ENCODE measurements around the gene TMEM198.

TMEM198 gene

GRCh38 chr2:219509780-219510511 is 33.9 kb upstream of the TMEM198 start:
- peak; percentile 35 to 38 for DNase-seq

DNA sequence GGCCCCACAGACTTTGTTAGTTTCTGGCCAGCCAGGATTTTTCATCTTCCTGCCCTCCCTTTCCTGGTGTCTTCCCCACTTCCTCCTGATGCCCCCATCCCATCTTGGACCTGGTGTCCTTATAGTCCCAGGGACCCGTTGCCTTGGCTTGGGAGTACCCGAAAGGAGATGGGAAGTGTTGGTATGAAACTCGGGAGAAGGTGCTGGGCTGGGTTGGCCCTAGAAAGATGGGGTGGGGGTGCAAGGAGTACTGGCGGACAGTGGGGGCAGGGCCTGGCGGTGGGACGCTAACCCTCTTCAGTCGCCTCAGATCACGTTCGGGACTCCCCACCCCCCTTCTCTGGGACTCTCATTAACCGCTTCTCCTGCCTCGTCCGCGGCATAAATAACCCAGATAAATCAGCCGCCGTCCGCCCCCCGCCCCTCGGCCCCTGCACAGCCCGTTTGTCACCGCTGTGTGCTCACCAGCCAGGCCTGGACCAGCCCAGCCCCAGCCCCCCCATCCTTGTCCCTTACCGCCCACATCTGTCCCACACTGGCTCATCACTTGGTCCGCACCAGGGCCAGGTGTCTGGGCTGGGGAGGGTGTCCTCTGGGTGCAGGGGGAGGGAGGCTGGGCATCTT is 33.2 kb upstream of the TMEM198 start:
- no peak for DNase-seq

- no peak for DNase-seq
Measured at GRCh38 chr2:219511547-219512325, 32.1 kb upstream of the TMEM198 start.

- no peak for DNase-seq
Measured at GRCh38 chr2:219512524-219513216, 31.2 kb upstream of the TMEM198 start.

DNA sequence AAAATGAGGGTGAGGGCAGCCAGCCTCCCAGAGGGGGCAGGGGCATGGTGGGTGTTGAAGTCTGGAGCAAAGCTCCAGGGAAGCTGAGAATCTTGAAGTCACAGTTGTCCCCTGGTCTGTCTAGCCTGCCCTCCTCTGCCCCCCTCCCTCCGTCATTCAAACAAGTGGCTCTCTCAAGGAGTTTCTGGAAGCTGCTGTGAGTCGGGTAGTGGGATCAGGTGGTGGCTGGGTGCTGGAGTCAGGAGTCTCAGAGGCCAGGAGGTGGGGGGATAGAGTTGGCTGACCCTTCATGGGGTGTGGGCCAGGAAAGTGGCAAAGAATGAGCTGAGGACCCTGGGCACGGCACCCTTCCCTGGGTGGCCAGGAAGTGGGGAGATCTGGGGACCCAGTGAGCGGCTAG is 30.0 kb upstream of the TMEM198 start:
- DNase-seq, result no peak

DNA sequence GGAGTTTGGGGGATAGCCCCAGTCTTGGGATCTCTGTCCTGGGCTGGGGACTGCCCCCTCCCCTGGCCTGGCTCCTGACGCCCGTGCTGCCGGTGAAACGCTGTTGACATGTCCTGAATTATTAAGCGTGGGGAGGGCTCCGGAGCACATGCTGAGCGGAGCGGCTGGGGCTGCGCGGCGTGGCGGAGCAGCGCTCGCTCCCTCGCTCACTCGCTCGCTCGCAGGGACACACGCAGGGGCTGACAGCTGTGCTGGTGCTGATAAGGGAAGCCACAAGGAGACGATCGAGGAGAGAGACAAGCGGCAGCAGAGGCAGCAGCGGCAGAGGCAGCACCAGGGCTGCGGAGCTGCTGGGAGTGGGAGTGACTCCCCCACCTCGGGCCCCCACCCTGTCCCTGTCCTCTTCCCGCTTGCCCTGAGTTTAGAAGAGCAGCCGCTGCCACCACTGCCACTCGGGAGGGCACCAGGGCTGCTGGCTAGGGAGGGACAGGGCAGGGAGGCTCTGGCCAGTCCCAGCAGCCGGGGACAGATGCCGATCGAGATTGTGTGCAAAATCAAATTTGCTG is 29.5 kb upstream of the TMEM198 start, which contains the start of gene ASIC4:
Gene ASIC4, plus strand, starts transcription at position 287 of the 566 bp plus-strand sequence. Its CDS starts 243 bp downstream, at position 530.
- no peak for DNase-seq

GRCh38 chr2:219514836-219515235 is 29.0 kb upstream of the TMEM198 start:
- DNase-seq, result no peak

DNA sequence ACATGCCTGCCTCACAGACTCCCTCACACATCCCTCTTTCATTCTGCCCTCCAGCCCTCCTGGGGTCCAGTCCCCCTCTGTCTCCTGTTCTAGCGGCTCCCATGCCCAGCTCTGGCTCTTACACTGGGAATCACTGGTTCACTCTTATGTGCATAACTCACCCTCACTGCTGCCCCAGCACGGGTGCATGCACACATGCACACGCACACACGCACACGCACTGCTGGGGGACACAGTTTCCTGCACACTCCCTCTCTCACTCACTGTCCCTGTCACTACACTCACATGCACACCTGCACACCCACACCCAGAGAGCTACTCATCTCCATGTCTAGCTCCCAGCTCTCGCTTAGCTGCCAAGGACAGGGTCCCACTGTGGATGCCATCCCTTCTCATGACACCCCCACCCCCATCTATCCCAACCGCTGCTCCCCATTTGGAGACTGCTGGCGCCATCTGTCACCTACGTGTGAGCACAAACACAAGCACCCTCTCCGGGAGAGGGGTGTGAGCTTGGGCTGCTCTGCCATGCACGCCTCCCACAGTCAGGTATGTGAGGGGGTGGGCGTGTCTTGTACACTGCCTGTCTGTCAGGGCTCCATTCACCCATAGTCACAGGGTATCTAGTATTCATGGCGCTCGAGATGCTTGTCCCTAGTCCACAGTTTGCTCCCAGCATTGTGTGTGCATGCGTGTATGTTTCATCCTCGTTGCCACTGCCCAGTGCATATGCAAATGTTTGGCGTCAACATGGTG is 27.8 kb upstream of the TMEM198 start:
- DNase-seq, result no peak

DNA sequence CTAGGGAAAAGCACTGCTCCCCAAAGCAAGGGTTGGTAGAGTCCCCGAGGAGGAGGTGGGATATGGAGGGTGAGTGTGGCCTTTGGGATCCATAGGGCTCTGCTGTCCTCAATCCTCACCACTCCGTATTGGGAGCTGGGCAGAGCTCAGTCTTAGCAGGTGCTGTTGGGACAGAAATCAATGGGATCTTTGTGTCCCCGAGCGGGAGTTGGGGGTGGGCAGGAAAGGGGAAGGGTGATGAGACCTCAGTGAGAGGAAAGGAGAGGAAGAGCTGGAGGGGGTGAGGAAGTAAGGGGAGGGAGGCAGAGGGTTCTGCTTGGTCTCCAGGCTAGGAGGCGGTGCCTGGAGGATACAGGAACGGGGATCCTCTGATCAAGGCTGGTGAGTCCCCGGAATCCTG is 26.9 kb upstream of the TMEM198 start:
- no peak for DNase-seq

DNA sequence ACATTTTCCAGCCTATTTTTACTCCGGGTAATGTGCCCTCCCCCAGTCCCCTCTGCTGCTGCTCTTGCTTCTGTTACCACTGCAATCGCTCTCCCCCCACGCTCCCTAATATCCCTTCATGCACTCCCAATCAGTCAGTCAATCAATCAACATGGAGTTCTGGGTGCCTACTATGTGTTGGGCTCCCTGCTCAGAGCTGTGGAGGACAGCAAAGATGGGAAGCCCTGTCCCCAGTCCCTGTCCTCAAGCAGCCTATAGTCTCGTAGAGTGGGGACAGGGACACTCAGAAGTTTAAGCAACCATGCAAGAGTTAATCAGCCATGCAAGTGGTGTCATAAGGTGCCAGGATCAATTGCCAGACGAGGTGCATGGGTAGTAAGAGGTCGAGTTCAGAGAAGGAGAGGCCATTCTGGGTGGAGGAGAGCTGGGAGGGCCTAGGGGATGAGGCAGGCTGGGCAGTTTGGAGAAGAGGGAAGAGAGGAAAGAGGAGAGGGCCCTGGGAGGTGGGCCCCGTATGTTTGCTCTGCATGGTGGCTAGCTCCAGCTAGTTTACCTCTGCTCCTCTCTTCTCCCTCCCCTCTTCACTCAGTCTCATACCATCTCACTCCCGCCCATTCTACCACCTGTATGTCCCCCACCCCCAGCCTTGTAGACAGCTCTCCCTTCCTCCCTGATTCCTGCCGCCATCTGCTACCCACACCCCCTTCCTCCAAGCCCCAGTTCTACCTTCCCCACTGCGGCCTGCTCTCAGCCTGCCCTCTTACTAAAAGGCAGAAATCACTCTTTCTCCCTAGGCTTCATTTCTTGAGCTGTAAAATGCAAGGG is 25.7 kb upstream of the TMEM198 start:
- DNase-seq, result no peak

DNA sequence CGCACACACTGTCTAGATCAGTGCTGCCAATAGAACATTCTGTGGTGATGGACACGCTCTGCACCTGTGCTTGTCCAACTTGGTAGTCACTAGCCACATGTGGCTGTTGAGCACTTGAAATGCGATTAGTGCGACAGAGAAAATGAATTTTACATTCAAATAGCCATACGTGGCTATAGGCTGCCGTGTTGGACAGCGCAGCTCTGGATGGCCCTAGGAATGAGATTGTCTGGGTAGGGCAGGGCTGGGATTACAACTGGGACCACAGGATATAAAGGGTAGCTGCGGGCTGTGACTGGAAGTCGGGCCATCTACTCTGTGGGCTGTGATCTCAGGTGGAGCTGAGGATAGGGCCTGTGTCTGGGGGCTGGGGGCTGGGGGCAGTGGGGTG is 24.3 kb upstream of the TMEM198 start:
- no peak for DNase-seq

GRCh38 chr2:219520079-219520478 is 23.7 kb upstream of the TMEM198 start:
- DNase-seq, result no peak

- no peak for DNase-seq
Measured at GRCh38 chr2:219521066-219521880, 22.6 kb upstream of the TMEM198 start.

- no peak for DNase-seq
Measured at GRCh38 chr2:219522111-219523030, 21.5 kb upstream of the TMEM198 start.

- no peak for DNase-seq
Measured at GRCh38 chr2:219523031-219523671, 20.7 kb upstream of the TMEM198 start.

- DNase-seq, result no peak
Measured at GRCh38 chr2:219524817-219525216, 19.0 kb upstream of the TMEM198 start.

DNA sequence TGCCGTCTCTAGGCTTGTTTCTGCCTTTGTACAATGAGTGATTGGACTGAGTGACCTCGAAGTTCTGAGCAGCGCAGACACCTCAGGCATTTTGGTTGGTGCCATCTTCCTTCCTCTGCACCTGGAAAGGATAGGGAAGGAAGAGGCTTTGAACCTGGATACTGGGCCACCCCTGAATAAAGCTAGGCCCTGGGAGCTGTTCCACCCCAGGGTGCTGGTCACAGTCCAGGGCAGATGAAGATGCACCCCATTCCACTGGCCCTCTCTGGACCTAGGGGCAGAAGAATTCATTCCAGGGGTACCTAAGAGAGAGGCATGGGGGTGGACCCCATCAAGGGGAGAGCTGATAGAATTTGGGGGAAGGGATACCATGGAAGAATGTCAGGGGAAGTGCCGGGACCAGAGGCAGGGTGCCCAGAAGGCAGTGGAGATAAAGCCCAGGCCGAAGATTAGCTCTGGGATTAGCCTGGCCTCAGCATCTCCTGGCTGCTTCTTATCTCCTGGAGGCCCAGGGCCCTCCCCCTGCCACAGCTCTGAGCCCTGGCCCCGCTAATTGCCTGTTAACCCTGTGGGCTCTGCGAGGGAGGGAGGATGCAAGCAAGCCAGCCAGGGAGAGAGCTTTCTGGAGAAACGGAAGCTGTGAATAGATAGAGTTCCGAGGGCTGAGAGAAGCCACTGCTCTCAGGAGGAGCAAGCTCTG is 18.1 kb upstream of the TMEM198 start:
- no peak for DNase-seq

Data from activated CD4-positive, alpha-beta T cell treated with anti-CD3 and anti-CD28 coated beads, Interleukin-2, amount 50 U/mL, for 4 hours (primary cell).